ENCODE data around the gene C1orf232. TPM values are rescaled to one million over a fixed set of nuclear protein-coding genes. Genes with fewer than 3 reads are reported as not detected.

The C1orf232 gene
- total RNA-seq, 1 experiment from 2014 or later: not detected

GRCh38 chr1:26138974-26139558, 29.7 kb downstream of the C1orf232 start:
- no peak for DNase-seq
- H3K36me3 Mint-ChIP-seq (ENCODE audit: insufficient read depth in 1 of 3, low read depth in 3 of 3): no peaks in the 10 kb centered on the region
- H2BK12ac ChIP-seq (ENCODE audit: insufficient read length, low read depth, low read length): no peak overlapping the region
- no peak for TF ChIP-seq CTCF (conservative IDR thresholded peaks at IDR 0.05)
- H3K27me3 Mint-ChIP-seq (ENCODE audit: low read depth): peaks cover 11% of the 10 kb centered on the region
- H3K4ac ChIP-seq (ENCODE audit: low read depth, low read length): no peak overlapping the region
- H3K27ac ChIP-seq (ENCODE audit: insufficient read length, low read depth, low read length): no peak overlapping the region
- no peak overlapping the region for H2BK120ac ChIP-seq (ENCODE audit: low read depth, low read length, poor library complexity, severe bottlenecking)
- peak overlapping the region; percentile 80 for H2AFZ ChIP-seq (ENCODE audit: low read length)
- H4K5ac ChIP-seq (ENCODE audit: insufficient read length, low read depth, low read length): no peak overlapping the region
- H3K27ac Mint-ChIP-seq: no peak overlapping the region
- no peak overlapping the region for H2BK20ac ChIP-seq (ENCODE audit: low read depth, low read length, poor library complexity, severe bottlenecking)
- peaks cover 6 to 8% of the 10 kb centered on the region in 2 experiments for H3K4me1 Mint-ChIP-seq
- H3K23me2 ChIP-seq (ENCODE audit: insufficient read length, low read depth, low read length, poor library complexity, severe bottlenecking): no peaks in the 10 kb centered on the region
- no peak overlapping the region for H2AK5ac ChIP-seq (ENCODE audit: insufficient read length, low read length)
- H3K27me3 ChIP-seq (ENCODE audit: insufficient read depth, low read length): no peaks in the 10 kb centered on the region
- H3K9ac ChIP-seq (ENCODE audit: extremely low read depth, insufficient read length, low read length): no peak overlapping the region
- no peak overlapping the region for H3K18ac ChIP-seq (ENCODE audit: insufficient read length, low read depth, low read length)
- H3T11ph ChIP-seq (ENCODE audit: low read length): no peak overlapping the region
- H3K79me2 ChIP-seq (ENCODE audit: insufficient read depth, low read length): no peaks in the 10 kb centered on the region
- no peak overlapping the region for H3K14ac ChIP-seq (ENCODE audit: insufficient read depth, low read length)
- no peak overlapping the region for H3K56ac ChIP-seq (ENCODE audit: insufficient read length, low read depth, low read length)
- no peak overlapping the region for H2BK5ac ChIP-seq (ENCODE audit: insufficient read length, low read length)
- no peak overlapping the region for H4K91ac ChIP-seq (ENCODE audit: insufficient read length, low read depth, low read length)
- no peaks in the 10 kb centered on the region for H3K79me1 ChIP-seq (ENCODE audit: insufficient read depth, low read depth, low read length, poor library complexity, severe bottlenecking)
- no peak overlapping the region for H3K4me3 Mint-ChIP-seq
- WGBS (ENCODE audit: extremely low coverage, insufficient read length, low lambda C conversion rate): no CpG with 5 or more reads among the region's 3 CpGs
- H3K9me3 Mint-ChIP-seq: peaks cover 0 to 2% of the 10 kb centered on the region in 2 experiments; a peak in 1 of 5 replicates
- no peaks in the 10 kb centered on the region for H4K20me1 ChIP-seq (ENCODE audit: control insufficient read depth, insufficient read depth, insufficient read length)
- H3K4me2 ChIP-seq (ENCODE audit: insufficient read depth, insufficient read length, low read length): no peak overlapping the region
- H3K9me3 ChIP-seq (ENCODE audit: control insufficient read depth, low read depth, low read length): no peaks in the 10 kb centered on the region
- no peak overlapping the region for H3K23ac ChIP-seq (ENCODE audit: insufficient read length, low read depth, low read length)
- H4K8ac ChIP-seq (replicated peaks; ENCODE audit: insufficient read length, low read depth, low read length): no peak overlapping the region
- H2BK15ac ChIP-seq (ENCODE audit: low read depth, low read length): no peak overlapping the region
- no peaks in the 10 kb centered on the region for H3K4me1 ChIP-seq (ENCODE audit: insufficient read depth, low read length)

Data from H9 (cell line).